HEK293 (cell line): ENCODE data around the gene MAP7.

ENCODE experiments used
- TCF7L2 ChIP-seq: IDR thresholded peaks from 2 replicates; pipeline ENCODE4 v1.6.1; 2011; ENCODE audit warnings: low read depth, mild to moderate bottlenecking, inconsistent platforms, low read length, moderate library complexity, borderline replicate concordance
- ZNF658 ChIP-seq: fragments of 450-650 bp; formaldehyde crosslinking; IDR thresholded peaks from 2 replicates; pipeline ENCODE4; 2016; ENCODE audit warnings: missing biosample characterization, missing genetic modification characterization
- ZNF830 ChIP-seq: fragments of 450-650 bp; IDR thresholded peaks from 2 replicates; pipeline ENCODE4 v1.5.0; 2018; ENCODE audit warnings: missing biosample characterization, missing genetic modification characterization, low read depth, mild to moderate bottlenecking, moderate library complexity
- TF ChIP-seq, protein P1 (sequence below): fragments of 450-650 bp; formaldehyde crosslinking; IDR thresholded peaks from 2 replicates; pipeline ENCODE4 v1.5.1; 2016; ENCODE audit warnings: missing biosample characterization, missing genetic modification characterization
- TF ChIP-seq, protein P2 (sequence below): fragments of 450-650 bp; formaldehyde crosslinking; IDR thresholded peaks from 2 replicates; pipeline ENCODE4 v1.5.0; 2017; ENCODE audit warnings: missing biosample characterization, missing genetic modification characterization, borderline replicate concordance

GRCh38 chr6:136552054-136552453 is 1.8 kb upstream of the MAP7 start:
- TF ChIP-seq, protein P1, sequence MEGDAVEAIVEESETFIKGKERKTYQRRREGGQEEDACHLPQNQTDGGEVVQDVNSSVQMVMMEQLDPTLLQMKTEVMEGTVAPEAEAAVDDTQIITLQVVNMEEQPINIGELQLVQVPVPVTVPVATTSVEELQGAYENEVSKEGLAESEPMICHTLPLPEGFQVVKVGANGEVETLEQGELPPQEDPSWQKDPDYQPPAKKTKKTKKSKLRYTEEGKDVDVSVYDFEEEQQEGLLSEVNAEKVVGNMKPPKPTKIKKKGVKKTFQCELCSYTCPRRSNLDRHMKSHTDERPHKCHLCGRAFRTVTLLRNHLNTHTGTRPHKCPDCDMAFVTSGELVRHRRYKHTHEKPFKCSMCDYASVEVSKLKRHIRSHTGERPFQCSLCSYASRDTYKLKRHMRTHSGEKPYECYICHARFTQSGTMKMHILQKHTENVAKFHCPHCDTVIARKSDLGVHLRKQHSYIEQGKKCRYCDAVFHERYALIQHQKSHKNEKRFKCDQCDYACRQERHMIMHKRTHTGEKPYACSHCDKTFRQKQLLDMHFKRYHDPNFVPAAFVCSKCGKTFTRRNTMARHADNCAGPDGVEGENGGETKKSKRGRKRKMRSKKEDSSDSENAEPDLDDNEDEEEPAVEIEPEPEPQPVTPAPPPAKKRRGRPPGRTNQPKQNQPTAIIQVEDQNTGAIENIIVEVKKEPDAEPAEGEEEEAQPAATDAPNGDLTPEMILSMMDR (tag by site-specific recombination): no peak
- no peak for TF ChIP-seq TCF7L2
- TF ChIP-seq, protein P2, sequence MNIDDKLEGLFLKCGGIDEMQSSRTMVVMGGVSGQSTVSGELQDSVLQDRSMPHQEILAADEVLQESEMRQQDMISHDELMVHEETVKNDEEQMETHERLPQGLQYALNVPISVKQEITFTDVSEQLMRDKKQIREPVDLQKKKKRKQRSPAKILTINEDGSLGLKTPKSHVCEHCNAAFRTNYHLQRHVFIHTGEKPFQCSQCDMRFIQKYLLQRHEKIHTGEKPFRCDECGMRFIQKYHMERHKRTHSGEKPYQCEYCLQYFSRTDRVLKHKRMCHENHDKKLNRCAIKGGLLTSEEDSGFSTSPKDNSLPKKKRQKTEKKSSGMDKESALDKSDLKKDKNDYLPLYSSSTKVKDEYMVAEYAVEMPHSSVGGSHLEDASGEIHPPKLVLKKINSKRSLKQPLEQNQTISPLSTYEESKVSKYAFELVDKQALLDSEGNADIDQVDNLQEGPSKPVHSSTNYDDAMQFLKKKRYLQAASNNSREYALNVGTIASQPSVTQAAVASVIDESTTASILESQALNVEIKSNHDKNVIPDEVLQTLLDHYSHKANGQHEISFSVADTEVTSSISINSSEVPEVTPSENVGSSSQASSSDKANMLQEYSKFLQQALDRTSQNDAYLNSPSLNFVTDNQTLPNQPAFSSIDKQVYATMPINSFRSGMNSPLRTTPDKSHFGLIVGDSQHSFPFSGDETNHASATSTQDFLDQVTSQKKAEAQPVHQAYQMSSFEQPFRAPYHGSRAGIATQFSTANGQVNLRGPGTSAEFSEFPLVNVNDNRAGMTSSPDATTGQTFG: no peak
- no peak for TF ChIP-seq ZNF658 (tag by site-specific recombination)
- no peak for TF ChIP-seq ZNF830
